GM20000 (cell line): Measurements from ENCODE around the gene LEMD3.

ENCODE experiments used
- DNase-seq: peaks from one replicate; pipeline ENCODE4 v3.0.0; 2012; ENCODE audit warnings: low spot score
- CTCF ChIP-seq: IDR thresholded peaks from 2 replicates; pipeline ENCODE4 v1.5.1; 2012; ENCODE audit warnings: mild to moderate bottlenecking, control low read depth; ENCODE audit errors: extremely low read depth, missing control alignments

Gene LEMD3

DNA sequence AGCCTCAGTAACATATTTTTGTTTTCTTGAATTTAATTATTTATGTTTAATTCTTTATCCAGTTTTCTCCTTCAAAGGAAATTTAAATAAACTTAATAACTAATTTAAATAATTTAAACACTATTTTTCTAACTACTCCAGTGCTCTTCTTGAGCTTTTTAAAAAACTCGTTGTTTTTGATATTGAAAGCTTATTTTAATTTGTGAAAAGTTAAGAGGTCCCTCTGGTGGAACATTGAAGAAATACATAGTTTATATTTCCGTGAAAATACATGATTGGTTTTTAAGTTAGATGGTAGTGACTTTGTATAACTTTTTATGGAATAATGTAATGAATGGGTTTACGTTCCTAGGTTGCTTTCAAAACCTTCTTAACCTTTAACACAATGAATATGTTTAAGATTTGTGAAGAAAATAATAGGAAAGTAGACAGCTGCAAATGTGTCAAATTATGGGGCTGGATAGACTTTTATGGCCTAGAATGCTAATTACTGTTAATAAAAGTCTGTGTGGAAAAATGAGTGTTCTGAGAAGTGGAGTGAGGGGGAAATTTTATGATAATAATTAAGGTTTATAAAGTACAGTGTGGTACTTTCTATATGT is 63.2 kb downstream of the LEMD3 start:
- DNase-seq: peak; percentile 9
- peak; percentile 6 for TF ChIP-seq CTCF

DNA sequence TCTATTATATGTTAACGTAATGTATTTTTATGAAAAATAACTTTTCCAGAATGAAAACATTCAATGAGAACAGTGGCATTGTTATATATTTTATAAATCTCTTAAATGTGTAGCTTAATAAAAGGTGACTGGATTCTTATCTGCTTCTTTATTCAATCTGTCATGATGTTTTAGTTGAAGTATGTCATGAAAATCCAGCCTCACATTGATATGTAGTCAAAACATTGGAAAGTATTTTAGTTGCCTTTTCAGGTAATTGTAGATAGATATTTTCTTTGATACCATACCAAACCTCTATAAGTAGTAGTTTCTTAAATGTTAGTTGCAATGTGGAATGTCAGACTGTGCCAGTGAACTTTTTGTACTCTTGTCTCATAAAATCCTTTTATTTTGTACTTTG is 67.8 kb downstream of the LEMD3 start:
- TF ChIP-seq CTCF: no peak
- no peak for DNase-seq

DNA sequence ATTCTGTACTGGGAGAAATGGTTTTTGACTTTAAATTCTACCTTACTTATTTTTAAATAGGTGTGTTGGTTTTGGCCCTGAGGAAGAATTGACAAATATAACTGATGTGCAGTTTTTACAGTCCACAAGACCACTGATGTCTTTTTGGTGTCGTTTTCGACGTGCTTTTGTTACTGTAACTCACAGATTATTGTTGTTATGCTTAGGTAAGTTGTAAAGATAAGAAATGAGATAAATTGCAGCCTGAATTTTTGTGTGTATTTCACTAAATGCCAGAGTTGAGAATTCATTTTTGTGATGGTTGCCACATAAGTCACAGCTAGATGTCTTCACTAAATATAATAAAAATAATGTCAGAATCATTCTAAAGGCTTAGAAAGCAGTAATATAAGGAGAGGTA is 69.2 kb downstream of the LEMD3 start:
- no peak for DNase-seq
- TF ChIP-seq CTCF: no peak

DNA sequence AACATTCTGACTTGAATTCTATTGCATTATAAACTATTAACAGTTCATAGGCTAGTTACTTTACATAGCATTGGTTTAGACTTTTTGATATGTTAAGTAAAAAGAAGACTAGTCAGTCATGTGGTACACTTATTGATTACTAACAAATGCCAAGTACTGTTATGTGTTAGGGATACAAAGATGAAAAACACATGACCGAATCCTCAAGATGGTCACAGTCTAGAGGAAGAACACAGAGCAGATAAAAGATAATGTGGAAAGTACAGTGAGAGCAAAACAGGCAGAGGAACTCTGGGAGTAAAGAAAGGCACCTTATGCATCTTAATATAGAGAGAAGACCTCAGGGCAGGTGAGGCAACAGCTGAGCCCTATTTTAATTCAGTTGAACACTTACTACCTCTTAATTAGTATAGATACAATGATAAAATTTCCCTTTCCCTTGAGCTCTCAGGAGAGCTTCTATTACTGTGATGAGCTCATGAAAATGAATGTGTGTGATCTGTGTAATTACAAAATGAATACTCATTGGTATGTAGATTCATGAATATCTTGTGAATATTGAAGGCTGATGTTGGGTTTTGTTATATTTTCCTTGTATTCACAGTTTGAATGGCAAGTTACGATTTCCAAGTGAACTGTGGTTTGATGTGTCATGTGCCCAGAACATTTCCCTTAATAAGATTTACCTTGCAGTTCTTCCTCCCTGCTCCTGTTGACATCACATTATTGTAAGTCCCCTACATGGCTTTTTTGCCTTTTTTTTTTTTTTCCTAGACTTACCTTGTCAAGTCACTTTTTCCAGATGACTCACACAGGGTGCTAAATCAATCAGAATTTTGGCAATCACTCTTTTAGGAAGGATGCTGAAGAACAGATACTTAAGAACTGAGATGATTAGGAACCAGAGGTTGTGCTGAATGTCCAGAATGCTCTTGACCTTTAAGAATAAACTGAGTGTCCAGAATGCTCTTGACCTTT is 79.6 kb downstream of the LEMD3 start:
- DNase-seq: no peak

DNA sequence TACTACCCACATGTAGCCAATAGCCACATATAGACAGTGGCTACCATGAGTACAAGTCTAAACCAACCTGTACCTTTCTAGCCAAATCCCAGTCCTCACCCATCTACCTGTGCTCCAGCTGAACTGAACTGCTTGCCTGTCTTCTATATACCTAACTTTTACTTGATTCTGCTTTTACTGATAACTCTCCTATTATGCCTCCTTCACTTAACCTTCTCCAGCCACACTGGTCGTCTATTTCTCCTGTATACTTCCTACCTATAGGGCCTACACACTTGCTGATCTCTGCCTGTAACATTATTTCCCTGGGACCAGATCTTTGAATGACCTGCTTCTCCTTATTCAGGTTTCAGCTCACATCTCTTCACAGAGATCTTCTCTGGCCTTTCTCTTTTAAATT is 83.1 kb downstream of the LEMD3 start:
- no peak for DNase-seq
- no peak for TF ChIP-seq CTCF

More for the DNA sequence above, 79.6 kb downstream of the LEMD3 start:
- no peak for TF ChIP-seq CTCF

DNA sequence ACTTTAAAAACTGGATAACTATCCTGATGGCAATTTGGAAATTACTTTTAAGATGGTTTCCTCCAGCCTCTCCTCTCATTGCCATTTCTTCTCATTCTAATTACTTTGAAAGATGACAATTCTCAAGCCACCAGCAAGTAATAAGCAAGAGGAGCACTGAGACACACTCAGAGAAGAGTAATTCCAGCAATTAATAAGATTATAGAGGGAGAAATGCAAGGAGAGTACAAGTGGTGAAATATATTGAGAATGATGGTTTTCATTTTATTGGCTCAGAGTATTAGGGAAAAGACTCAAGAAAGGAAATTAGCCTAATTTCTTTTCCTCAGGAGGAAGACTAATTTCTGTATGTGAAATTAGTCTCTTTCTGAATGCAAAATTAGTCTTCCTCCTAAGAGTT is 88.6 kb downstream of the LEMD3 start:
- no peak for TF ChIP-seq CTCF

GRCh38 chr12:65259501-65259900 is 90.1 kb downstream of the LEMD3 start:
- DNase-seq: no peak
- no peak for TF ChIP-seq CTCF

More for the DNA sequence above, 88.6 kb downstream of the LEMD3 start:
- no peak for DNase-seq
